Type B pancreatic cell (in vitro differentiated cells): ENCODE measurements around the gene ALAS1. TPM values are rescaled to one million over a fixed set of nuclear protein-coding genes. Genes with fewer than 3 reads are reported as not detected.
A peak's percentile ranks its signal among the peaks of the same experiment; 100 is the strongest.

ENCODE experiments used
- DNase-seq: peaks from one replicate; pipeline ENCODE4 v3.0.0; 2021; ENCODE audit warnings: mixed read lengths; ENCODE audit not compliant: unreplicated experiment; ENCODE audit errors: extremely low spot score
- H3K27ac Mint-ChIP-seq: 2 replicates; pipeline ENCODE4 v1.8.0; 2021; ENCODE audit warnings: mild to moderate bottlenecking, mixed read lengths
- H3K27me3 Mint-ChIP-seq: 2 replicates; pipeline ENCODE4 v1.8.0; 2021; ENCODE audit warnings: mixed read lengths
- H3K36me3 Mint-ChIP-seq: 2 replicates; pipeline ENCODE4 v1.8.0; 2021; ENCODE audit warnings: mixed read lengths
- H3K4me1 Mint-ChIP-seq: one replicate; pipeline ENCODE4 v1.8.0; 2021; ENCODE audit warnings: mixed read lengths; ENCODE audit not compliant: unreplicated experiment
- H3K4me3 Mint-ChIP-seq: 2 replicates; pipeline ENCODE4 v1.8.0; 2021; ENCODE audit warnings: mild to moderate bottlenecking, mixed read lengths
- H3K9me3 Mint-ChIP-seq: 2 replicates; pipeline ENCODE4 v1.8.0; 2021; ENCODE audit warnings: mixed read lengths
- CTCF ChIP-seq: fragments of 200-600 bp; sonication (generic); conservative IDR thresholded peaks from 2 replicates; pipeline ENCODE4 v1.5.0; 2021; ENCODE audit warnings: antibody characterized with exemption, mild to moderate bottlenecking
- total RNA-seq: library from RNA; stranded (reverse); gene quantifications from 2 replicates; pipeline ENCODE4 v1.2.1, GENCODE V29; 2021; ENCODE audit warnings: low replicate concordance

The ALAS1 gene
- total RNA-seq, 1 donor from 2014 or later = 57.1 TPM

DNA sequence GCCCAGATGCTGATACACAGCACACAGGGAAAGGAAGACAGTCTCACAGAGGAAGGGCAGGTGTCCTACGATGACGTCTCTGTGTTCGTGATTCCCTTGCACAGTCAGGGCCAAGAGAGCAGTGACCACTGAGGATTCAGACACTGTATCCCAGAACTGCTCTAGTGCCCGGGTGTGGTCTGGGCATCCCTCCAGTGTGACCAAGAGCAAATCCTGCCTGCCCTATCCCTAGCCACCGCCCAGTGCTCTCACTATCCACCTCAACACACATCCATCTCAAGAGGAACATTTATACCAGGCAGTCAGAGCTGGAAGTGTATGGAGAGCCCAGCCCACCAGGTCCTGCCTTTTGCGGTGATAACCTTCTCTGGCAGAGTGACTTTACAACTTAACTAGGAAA, 51.7 kb downstream of the ALAS1 start:
- no peak for DNase-seq
- Mint-ChIP-seq H3K36me3 (peaks cover 15% of the 10 kb centered on the region), H3K4me3 (no peak overlapping the region), H3K9me3 (no peaks in the 10 kb centered on the region), H3K27me3 (peaks cover 8% of the 10 kb centered on the region), H3K27ac (peak overlapping the region; percentile 65), H3K4me1 (peaks cover 4% of the 10 kb centered on the region)
- TF ChIP-seq CTCF = no peak

DNA sequence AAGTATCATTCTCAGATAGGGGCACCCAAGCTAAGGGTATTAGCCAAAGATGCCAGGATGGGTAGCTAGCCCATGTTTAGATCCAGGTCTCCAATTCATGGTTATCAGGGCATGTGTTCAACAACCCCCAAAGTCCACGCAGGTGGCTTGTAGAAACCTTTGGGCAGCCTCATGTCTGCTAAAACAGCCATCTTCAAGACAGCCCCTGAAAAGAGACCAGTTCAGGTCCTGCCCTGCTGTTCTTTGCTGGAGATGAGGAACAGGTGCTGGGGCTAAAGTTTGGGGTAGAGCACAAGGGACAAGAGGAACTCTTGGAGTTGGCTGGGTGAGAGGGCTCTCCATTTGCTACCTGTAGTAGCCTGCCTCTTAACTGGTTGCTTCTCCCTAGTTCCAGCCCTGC, 52.2 kb downstream of the ALAS1 start:
- H3K27me3 Mint-ChIP-seq = peaks cover 5% of the 10 kb centered on the region
- no peak for TF ChIP-seq CTCF

DNA sequence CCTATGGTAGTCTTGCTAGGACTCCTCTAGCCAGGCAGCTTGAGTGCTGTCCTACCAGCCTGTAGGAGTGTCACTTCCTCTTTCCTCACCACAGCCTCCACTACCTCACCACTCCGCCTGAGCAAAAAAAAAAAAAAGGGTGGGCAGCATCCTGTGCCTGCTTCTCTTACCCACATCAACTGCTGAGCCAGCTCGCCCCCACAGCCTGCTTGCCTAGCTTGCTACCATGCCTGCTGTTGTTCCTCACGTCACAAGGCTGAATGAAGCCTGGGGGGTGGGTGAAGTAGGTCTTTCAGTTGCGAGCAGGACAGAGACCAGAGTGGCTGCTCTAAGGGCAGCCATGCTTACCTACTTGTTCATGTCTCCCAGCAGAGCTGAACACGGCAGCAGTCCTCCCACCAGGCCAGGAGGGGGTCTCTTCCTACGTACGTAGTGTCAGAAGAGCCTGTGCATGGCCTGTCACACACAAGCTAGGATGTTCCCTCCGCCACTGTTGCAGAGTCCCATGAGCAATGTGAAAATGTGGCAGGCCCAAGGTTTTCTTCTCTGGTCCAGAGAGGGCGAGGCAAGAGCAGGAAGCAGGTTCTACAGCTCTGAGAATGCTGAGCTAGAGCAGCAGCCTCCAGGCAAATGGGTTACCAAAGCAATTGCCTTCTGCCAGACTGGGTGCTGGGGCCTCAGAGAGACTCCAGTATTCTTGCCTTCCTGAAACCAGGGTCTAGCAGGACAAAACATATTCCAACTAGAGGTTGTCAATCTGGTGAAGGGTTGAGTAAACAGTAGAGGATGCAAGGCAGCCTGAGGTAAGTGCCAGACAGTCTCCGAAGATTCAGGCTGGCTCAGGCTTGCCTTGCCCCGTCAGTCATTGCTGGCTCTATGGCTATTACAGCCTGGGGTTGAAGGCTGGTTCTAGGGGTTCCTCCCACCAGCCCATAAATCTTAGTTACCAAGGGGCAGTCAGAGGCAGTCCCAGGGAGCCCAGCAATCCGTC, 55.6 kb downstream of the ALAS1 start:
- H3K9me3 Mint-ChIP-seq = no peaks in the 10 kb centered on the region
- peak overlapping the region; percentile 17 for H3K4me3 Mint-ChIP-seq
- H3K4me1 Mint-ChIP-seq = peaks cover 4% of the 10 kb centered on the region
- DNase-seq = no peak
- H3K27me3 Mint-ChIP-seq = no peaks in the 10 kb centered on the region
- H3K36me3 Mint-ChIP-seq = peaks cover 34% of the 10 kb centered on the region
- H3K27ac Mint-ChIP-seq = peak overlapping the region; percentile 86
- TF ChIP-seq CTCF = no peak

More for the DNA sequence above, 52.2 kb downstream of the ALAS1 start:
- Mint-ChIP-seq H3K4me3 (no peak overlapping the region), H3K27ac (peak overlapping the region; percentile 65), H3K4me1 (peaks cover 4% of the 10 kb centered on the region), H3K36me3 (peaks cover 15% of the 10 kb centered on the region), H3K9me3 (no peaks in the 10 kb centered on the region)
- no peak for DNase-seq

DNA sequence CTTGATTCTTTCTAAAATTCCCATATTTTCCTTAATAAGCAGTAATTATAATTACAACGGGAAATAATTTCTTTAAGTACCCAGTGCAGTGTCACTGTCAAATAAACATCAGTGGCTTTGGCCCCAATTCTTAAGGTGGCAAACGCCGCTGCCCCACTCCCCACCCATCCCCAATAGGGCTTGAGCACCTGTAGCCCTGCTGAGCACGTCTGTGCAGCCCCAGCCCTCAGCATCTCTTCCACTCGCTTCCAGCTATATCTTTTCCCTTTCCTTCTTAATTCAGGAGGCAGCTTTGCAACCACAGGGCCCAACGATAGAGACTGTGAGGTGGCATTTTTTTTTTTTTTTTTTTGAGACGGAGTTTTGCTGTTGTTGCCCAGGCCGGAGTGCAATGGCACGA, 56.6 kb downstream of the ALAS1 start:
- peaks cover 4% of the 10 kb centered on the region for H3K4me1 Mint-ChIP-seq
- H3K36me3 Mint-ChIP-seq = peaks cover 41% of the 10 kb centered on the region
- no peaks in the 10 kb centered on the region for H3K9me3 Mint-ChIP-seq
- no peaks in the 10 kb centered on the region for H3K27me3 Mint-ChIP-seq
- no peak overlapping the region for H3K4me3 Mint-ChIP-seq
- TF ChIP-seq CTCF = no peak
- no peak for DNase-seq
- no peak overlapping the region for H3K27ac Mint-ChIP-seq

GRCh38 chr3:52256159-52256558, 58.2 kb downstream of the ALAS1 start:
- Mint-ChIP-seq H3K27me3 (no peaks in the 10 kb centered on the region), H3K27ac (no peak overlapping the region), H3K9me3 (no peaks in the 10 kb centered on the region), H3K36me3 (peaks cover 40% of the 10 kb centered on the region), H3K4me1 (peaks cover 4% of the 10 kb centered on the region), H3K4me3 (no peak overlapping the region)
- DNase-seq = no peak
- TF ChIP-seq CTCF = no peak
